H9 (cell line): ENCODE measurements around the gene GIPC3. TPM values are rescaled to one million over a fixed set of nuclear protein-coding genes. Genes with fewer than 3 reads are reported as not detected.
A peak's percentile ranks its signal among the peaks of the same experiment; 100 is the strongest.

Experiments used
- DNase-seq: peaks from one replicate; pipeline ENCODE4 v3.0.0-alpha.2; 2017
- H2AFZ ChIP-seq: one replicate; pipeline ENCODE4 v1.6.1; 2013; ENCODE audit warnings: mild to moderate bottlenecking, low read length, control low read depth, moderate library complexity
- H2AK5ac ChIP-seq: 2 replicates; pipeline ENCODE4 v1.6.1; 2013; ENCODE audit warnings: low read length, control low read depth, mixed read lengths; ENCODE audit not compliant: insufficient read length
- H2BK120ac ChIP-seq: one replicate; pipeline ENCODE4 v1.6.1; 2013; ENCODE audit warnings: low read depth, mild to moderate bottlenecking, low read length, control low read depth, inconsistent platforms; ENCODE audit not compliant: poor library complexity, severe bottlenecking
- H2BK12ac ChIP-seq: 2 replicates; pipeline ENCODE4 v1.6.1; 2013; ENCODE audit warnings: low read length, control low read depth, mixed read lengths, low read depth; ENCODE audit not compliant: insufficient read length
- H2BK15ac ChIP-seq: 2 replicates; pipeline ENCODE4 v1.6.1; 2013; ENCODE audit warnings: low read depth, low read length, control low read depth
- H2BK20ac ChIP-seq: one replicate; pipeline ENCODE4 v1.6.1; 2013; ENCODE audit warnings: low read depth, mild to moderate bottlenecking, low read length, control low read depth, inconsistent platforms; ENCODE audit not compliant: poor library complexity, severe bottlenecking
- H2BK5ac ChIP-seq: 2 replicates; pipeline ENCODE4 v1.6.1; 2013; ENCODE audit warnings: low read length, control low read depth, mixed read lengths; ENCODE audit not compliant: insufficient read length
- H3K14ac ChIP-seq: 2 replicates; pipeline ENCODE4 v1.6.1; 2013; ENCODE audit warnings: low read length, control low read depth; ENCODE audit not compliant: insufficient read depth
- H3K18ac ChIP-seq: 2 replicates; pipeline ENCODE4 v1.6.1; 2013; ENCODE audit warnings: low read depth, mild to moderate bottlenecking, mixed read lengths, low read length, control low read depth; ENCODE audit not compliant: insufficient read length
- H3K23ac ChIP-seq: 2 replicates; pipeline ENCODE4 v1.6.1; 2013; ENCODE audit warnings: low read length, control low read depth, mixed read lengths, low read depth; ENCODE audit not compliant: insufficient read length
- H3K23me2 ChIP-seq: 2 replicates; pipeline ENCODE4 v1.6.1; 2013; ENCODE audit warnings: low read depth, mild to moderate bottlenecking, mixed read lengths, low read length, control low read depth; ENCODE audit not compliant: insufficient read length, poor library complexity, severe bottlenecking
- H3K27ac ChIP-seq: 2 replicates; pipeline ENCODE4 v1.5.1; 2013; ENCODE audit warnings: low read length, control low read depth, mixed read lengths, low read depth; ENCODE audit not compliant: insufficient read length
- H3K27me3 ChIP-seq: 2 replicates; pipeline ENCODE4 v1.6.1; 2013; ENCODE audit warnings: low read length, control low read depth, inconsistent platforms; ENCODE audit not compliant: insufficient read depth
- H3K4ac ChIP-seq: 2 replicates; pipeline ENCODE4 v1.6.1; 2013; ENCODE audit warnings: low read depth, mild to moderate bottlenecking, control low read depth, inconsistent platforms, low read length, moderate library complexity
- H3K4me1 ChIP-seq: 2 replicates; pipeline ENCODE4 v1.6.1; 2013; ENCODE audit warnings: low read length, control low read depth, inconsistent platforms; ENCODE audit not compliant: insufficient read depth
- H3K4me2 ChIP-seq: 2 replicates; pipeline ENCODE4 v1.6.1; 2013; ENCODE audit warnings: low read length, control low read depth, mixed read lengths; ENCODE audit not compliant: insufficient read length, insufficient read depth
- H3K56ac ChIP-seq: 2 replicates; pipeline ENCODE4 v1.6.1; 2013; ENCODE audit warnings: low read depth, mild to moderate bottlenecking, mixed read lengths, low read length, control low read depth; ENCODE audit not compliant: insufficient read length
- H3K79me1 ChIP-seq: 2 replicates; pipeline ENCODE4 v1.6.1; 2013; ENCODE audit warnings: low read depth, mild to moderate bottlenecking, moderate library complexity, low read length, control low read depth, inconsistent platforms; ENCODE audit not compliant: insufficient read depth, poor library complexity, severe bottlenecking
- H3K79me2 ChIP-seq: 2 replicates; pipeline ENCODE4 v1.6.1; 2013; ENCODE audit warnings: low read length, control low read depth, inconsistent platforms; ENCODE audit not compliant: insufficient read depth
- H3K9ac ChIP-seq: 2 replicates; pipeline ENCODE4 v1.6.1; 2013; ENCODE audit warnings: low read length, control low read depth, mixed read lengths; ENCODE audit not compliant: insufficient read length; ENCODE audit errors: extremely low read depth
- H3K9me3 ChIP-seq: one replicate; pipeline ENCODE4 v1.6.1; 2013; ENCODE audit warnings: low read depth, low read length, inconsistent platforms; ENCODE audit not compliant: control insufficient read depth
- H3T11ph ChIP-seq: one replicate; pipeline ENCODE4 v1.6.1; 2013; ENCODE audit warnings: mild to moderate bottlenecking, low read length, control low read depth, inconsistent platforms
- H4K20me1 ChIP-seq: one replicate; pipeline ENCODE4 v1.6.1; 2013; ENCODE audit not compliant: control insufficient read depth, insufficient read length, insufficient read depth
- H4K5ac ChIP-seq: 2 replicates; pipeline ENCODE4 v1.6.1; 2013; ENCODE audit warnings: low read depth, mild to moderate bottlenecking, mixed read lengths, low read length, control low read depth; ENCODE audit not compliant: insufficient read length
- H4K8ac ChIP-seq: replicated peaks from 2 replicates; pipeline ENCODE4 v1.6.1; 2013; ENCODE audit warnings: low read length, control low read depth, mixed read lengths, low read depth; ENCODE audit not compliant: insufficient read length
- H4K91ac ChIP-seq: 2 replicates; pipeline ENCODE4 v1.6.1; 2013; ENCODE audit warnings: low read depth, mild to moderate bottlenecking, moderate library complexity, mixed read lengths, low read length, control low read depth; ENCODE audit not compliant: insufficient read length
- H3K27ac Mint-ChIP-seq, 3 experiments: 2 replicates in 2 of 3; 3 replicates in 1 of 3; pipeline ENCODE4 v1.8.0; 2020 to 2021; ENCODE audit warnings: mixed read lengths in 3 of 3, mild to moderate bottlenecking in 1 of 3, moderate library complexity in 1 of 3
- H3K27me3 Mint-ChIP-seq: 2 replicates; pipeline ENCODE4 v1.8.0; 2021; ENCODE audit warnings: low read depth, mild to moderate bottlenecking, moderate library complexity, mixed read lengths
- H3K36me3 Mint-ChIP-seq, 3 experiments: 2 replicates in 2 of 3; 3 replicates in 1 of 3; pipeline ENCODE4 v1.8.0; 2020 to 2021; ENCODE audit warnings: low read depth in 3 of 3, mixed read lengths in 3 of 3; ENCODE audit not compliant: insufficient read depth in 1 of 3
- H3K4me1 Mint-ChIP-seq, 2 experiments: 2 replicates each; pipeline ENCODE4 v1.8.0; 2020; ENCODE audit warnings: mixed read lengths in 2 of 2
- H3K4me3 Mint-ChIP-seq, 2 experiments: 2 replicates in 1 of 2; 3 replicates in 1 of 2; pipeline ENCODE4 v1.8.0; 2020 to 2021; ENCODE audit warnings: mild to moderate bottlenecking in 2 of 2, mixed read lengths in 2 of 2, moderate library complexity in 1 of 2
- H3K9me3 Mint-ChIP-seq, 2 experiments: 2 replicates in 1 of 2; 3 replicates in 1 of 2; pipeline ENCODE4 v1.8.0; 2020; ENCODE audit warnings: mild to moderate bottlenecking in 2 of 2, mixed read lengths in 2 of 2, moderate library complexity in 1 of 2
- WGBS: extraction: QIAGEN DNeasy Blood & Tissue Kit; methylation state at CpG from one replicate; pipeline ENCODE4 v1.1.7; 2013; ENCODE audit warnings: missing lambda C conversion rate, low lambda C conversion rate, mixed read lengths; ENCODE audit not compliant: insufficient read length; ENCODE audit errors: extremely low coverage; 5-methylcytosine and 5-hydroxymethylcytosine counted together
- total RNA-seq: library from RNA; stranded (reverse); gene quantifications from 2 replicates; pipeline ENCODE4 v1.2.1, GENCODE V29; 2021
- TF ChIP-seq, protein P1 (sequence below): fragments of 200-600 bp; sonication (generic); conservative IDR thresholded peaks from 3 replicates; pipeline ENCODE4 v1.8.0; 2021; ENCODE audit warnings: antibody characterized with exemption, mild to moderate bottlenecking

The GIPC3 gene
- total RNA-seq, 1 experiment from 2014 or later = 1.6 TPM

DNA sequence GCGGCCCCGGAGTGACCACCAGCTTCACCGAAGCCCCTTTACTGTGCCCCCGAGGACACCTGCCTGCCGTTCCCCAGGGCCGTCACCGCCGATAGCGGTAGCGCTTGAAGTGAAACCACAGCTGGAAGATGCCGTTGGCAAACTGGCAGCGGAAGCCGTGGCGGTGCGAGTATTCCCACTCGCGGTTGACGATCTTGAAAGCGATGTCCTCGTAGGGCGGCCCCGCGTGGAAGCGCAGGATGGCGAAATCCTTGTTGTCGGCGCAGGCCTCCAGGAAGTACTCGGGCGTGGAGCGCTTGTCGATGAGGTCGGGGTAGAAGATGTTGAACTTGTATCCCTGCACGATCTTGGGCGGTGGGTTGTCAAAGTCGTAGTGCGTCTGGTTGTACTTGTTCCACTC lies 26.6 kb downstream of the GIPC3 start:
- H4K8ac ChIP-seq = no peak overlapping the region
- no peak overlapping the region for H3K4me2 ChIP-seq
- Mint-ChIP-seq H3K27me3 (no peaks in the 10 kb centered on the region; the same call in 1 of the 2 replicates), H3K4me1 (peaks cover 12% of the 10 kb centered on the region in 2 experiments), H3K36me3 (peaks cover 7 to 12% (median 7%) of the 10 kb centered on the region in 3 experiments; a peak in 6 of 7 replicates), H3K27ac (peak overlapping the region in 1 of 3 experiments; percentile 78; a peak in 1 of 7 replicates), H3K4me3 (no peak overlapping the region), H3K9me3 (no peaks in the 10 kb centered on the region)
- H3K23ac ChIP-seq = no peak overlapping the region
- no peak overlapping the region for H3K27ac ChIP-seq
- no peak overlapping the region for H3K18ac ChIP-seq
- WGBS = no CpG with 5 or more reads among the region's 36 CpGs
- no peaks in the 10 kb centered on the region for H3K9me3 ChIP-seq
- no peak overlapping the region for H3K14ac ChIP-seq
- no peak overlapping the region for H2BK15ac ChIP-seq
- H2BK12ac ChIP-seq = no peak overlapping the region
- H3K9ac ChIP-seq = no peak overlapping the region
- TF ChIP-seq, protein P1, sequence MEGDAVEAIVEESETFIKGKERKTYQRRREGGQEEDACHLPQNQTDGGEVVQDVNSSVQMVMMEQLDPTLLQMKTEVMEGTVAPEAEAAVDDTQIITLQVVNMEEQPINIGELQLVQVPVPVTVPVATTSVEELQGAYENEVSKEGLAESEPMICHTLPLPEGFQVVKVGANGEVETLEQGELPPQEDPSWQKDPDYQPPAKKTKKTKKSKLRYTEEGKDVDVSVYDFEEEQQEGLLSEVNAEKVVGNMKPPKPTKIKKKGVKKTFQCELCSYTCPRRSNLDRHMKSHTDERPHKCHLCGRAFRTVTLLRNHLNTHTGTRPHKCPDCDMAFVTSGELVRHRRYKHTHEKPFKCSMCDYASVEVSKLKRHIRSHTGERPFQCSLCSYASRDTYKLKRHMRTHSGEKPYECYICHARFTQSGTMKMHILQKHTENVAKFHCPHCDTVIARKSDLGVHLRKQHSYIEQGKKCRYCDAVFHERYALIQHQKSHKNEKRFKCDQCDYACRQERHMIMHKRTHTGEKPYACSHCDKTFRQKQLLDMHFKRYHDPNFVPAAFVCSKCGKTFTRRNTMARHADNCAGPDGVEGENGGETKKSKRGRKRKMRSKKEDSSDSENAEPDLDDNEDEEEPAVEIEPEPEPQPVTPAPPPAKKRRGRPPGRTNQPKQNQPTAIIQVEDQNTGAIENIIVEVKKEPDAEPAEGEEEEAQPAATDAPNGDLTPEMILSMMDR = no peak
- H3K27me3 ChIP-seq = no peaks in the 10 kb centered on the region
- H3K23me2 ChIP-seq = peaks cover 2% of the 10 kb centered on the region
- no peak overlapping the region for H2BK5ac ChIP-seq
- no peaks in the 10 kb centered on the region; the same call in 1 of the 2 replicates for H3K4me1 ChIP-seq
- H2AK5ac ChIP-seq = no peak overlapping the region
- H3K79me2 ChIP-seq = no peaks in the 10 kb centered on the region
- DNase-seq = no peak
- no peaks in the 10 kb centered on the region for H3K79me1 ChIP-seq
- H4K5ac ChIP-seq = no peak overlapping the region
- H2BK20ac ChIP-seq = no peak overlapping the region
- no peak overlapping the region for H2AFZ ChIP-seq
- H3K4ac ChIP-seq = no peak overlapping the region
- H3T11ph ChIP-seq = no peak overlapping the region
- H3K56ac ChIP-seq = no peak overlapping the region
- no peak overlapping the region for H2BK120ac ChIP-seq
- no peak overlapping the region for H4K91ac ChIP-seq
- H4K20me1 ChIP-seq = no peaks in the 10 kb centered on the region
